Endothelial cell of umbilical vein (primary cell): ENCODE results near the gene RBMY1F. TPM values are rescaled to one million over a fixed set of nuclear protein-coding genes. Genes with fewer than 3 reads are reported as not detected.
"Not testable (repeated sequence)": the region's sequence is repeated elsewhere in the genome, so short reads cannot be mapped to it uniquely, and the experiment has no call there.

Source experiments
- Bru-seq: library from RNA; stranded (reverse); fragments of 400-500 nt; gene quantifications from one replicate; lab custom pipeline; 2021; lab: Mats Ljungman, UMichigan
- BruChase-seq, 2 experiments: library from RNA; stranded (reverse); fragments of 400-500 nt; gene quantifications; one replicate each; lab custom pipeline; 2021; lab: Mats Ljungman, UMichigan
- BruUV-seq: library from RNA; stranded (reverse); fragments of 400-500 nt; replicated peaks from 2 replicates; lab custom pipeline; 2021; lab: Mats Ljungman, UMichigan
- CTCF ChIA-PET: fragments of 300-600, 350-600 bp; sonication (Branson Sonifier 250); formaldehyde crosslinking; loops from one replicate; lab custom pipeline; 2021; ENCODE audit warnings: antibody characterized with exemption, inconsistent platforms; lab: Charles Lee
- POLR2A ChIA-PET: fragments of 300-600, 350-600 bp; sonication (Branson Sonifier 250); formaldehyde crosslinking; loops from one replicate; lab custom pipeline; 2021; ENCODE audit warnings: antibody characterized with exemption, inconsistent platforms; lab: Charles Lee
- DNase-seq: peaks from one replicate; pipeline ENCODE4 v3.0.0-alpha.2; 2011; ENCODE audit warnings: low read depth, low spot score
- FAIRE-seq: peaks from 2 replicates; lab custom pipeline; 2011; peaks lifted over from hg19 to GRCh38; lab: Jason Lieb, UNC
- H2AFZ ChIP-seq: 2 replicates; pipeline ENCODE4 v1.6.0; 2012; ENCODE audit warnings: low read depth, low read length, control low read depth, inconsistent platforms
- H3K27ac ChIP-seq: 2 replicates; pipeline ENCODE4 v1.5.1; 2011; ENCODE audit warnings: low read depth, mild to moderate bottlenecking, control low read depth, low read length, moderate library complexity; ENCODE audit not compliant: insufficient read depth
- H3K27me3 ChIP-seq, 2 experiments: 2 replicates each; pipeline versions ENCODE4 v1.6.0 to v1.6.1; 2011; ENCODE audit warnings: low read length in 2 of 2, mixed read lengths in 1 of 2; ENCODE audit not compliant: control insufficient read depth in 2 of 2, insufficient read depth in 2 of 2
- H3K36me3 ChIP-seq, 2 experiments: 2 replicates in 1 of 2; 3 replicates in 1 of 2; pipeline ENCODE4 v1.5.1; 2011; ENCODE audit warnings: low read length in 2 of 2, mild to moderate bottlenecking in 1 of 2, moderate library complexity in 1 of 2; ENCODE audit not compliant: control insufficient read depth in 2 of 2, insufficient read depth in 2 of 2; ENCODE audit errors: extremely low read depth in 1 of 2
- H3K4me1 ChIP-seq: 3 replicates; pipeline ENCODE4 v1.5.1; 2011; ENCODE audit warnings: mild to moderate bottlenecking, low read length; ENCODE audit not compliant: control insufficient read depth, insufficient read depth; ENCODE audit errors: extremely low read depth
- H3K4me2 ChIP-seq: 2 replicates; pipeline ENCODE4 v1.6.1; 2011; ENCODE audit warnings: low read length, control low read depth, mixed read lengths; ENCODE audit not compliant: insufficient read depth
- H3K4me3 ChIP-seq, 3 experiments: fragments of 200-600 bp in 1 of 3; sonication (generic), shearing (Covaris generic) in 1 of 3; replicated peaks in 1 of 3; 2 replicates each; pipeline ENCODE4 v1.5.1; 2011 to 2016; ENCODE audit warnings: control low read depth in 3 of 3, low read length in 3 of 3, mild to moderate bottlenecking in 2 of 3, inconsistent platforms in 1 of 3, low read depth in 1 of 3, moderate library complexity in 1 of 3; ENCODE audit not compliant: insufficient read depth in 1 of 3
- H3K79me2 ChIP-seq: 2 replicates; pipeline ENCODE4 v1.6.0; 2012; ENCODE audit warnings: low read length, inconsistent platforms; ENCODE audit not compliant: control insufficient read depth, insufficient read depth
- H3K9ac ChIP-seq: replicated peaks from 2 replicates; pipeline ENCODE3; 2011; ENCODE audit warnings: low read length, control low read depth; ENCODE audit not compliant: insufficient read depth; ENCODE audit errors: extremely low read depth
- H3K9me1 ChIP-seq: replicated peaks from 3 replicates; pipeline ENCODE4 v1.6.0; 2011; ENCODE audit warnings: mild to moderate bottlenecking, low read length; ENCODE audit not compliant: control insufficient read depth, insufficient read depth; ENCODE audit errors: extremely low read depth
- H3K9me3 ChIP-seq: replicated peaks from 2 replicates; pipeline ENCODE4 v1.5.1; 2012; ENCODE audit warnings: low read length, inconsistent platforms; ENCODE audit not compliant: control insufficient read depth, insufficient read depth
- H4K20me1 ChIP-seq: replicated peaks from 2 replicates; pipeline ENCODE3; 2011; ENCODE audit warnings: mild to moderate bottlenecking, low read length; ENCODE audit not compliant: control insufficient read depth, insufficient read depth; ENCODE audit errors: extremely low read depth
- dilution Hi-C: fragments of 300-500 bp; cut with MboI; formaldehyde crosslinking; loops from one replicate; pipeline ENCODE4 v1.15.0; 2019; ENCODE audit warnings: low sequenced_read_pairs; ENCODE audit not compliant: extremely low pct_ligation_motif_present
- intact Hi-C: fragments of 100-400 bp; cut with micrococcal nuclease; formaldehyde crosslinking; loops from one replicate; pipeline ENCODE4 v1.10.0; 2022
- long read RNA-seq: library from polyadenylated mRNA; stranded (forward); transcript quantifications from one replicate; pipeline ENCODE4 v2.0.0, GENCODE V29; 2021
- polyA minus RNA-seq, 3 experiments: library from RNA; depleted of rRNA, polyadenylated mRNA; stranded (reverse); fragments of >200 nt; gene quantifications; 1 replicate in 1 of 3; 2 replicates in 2 of 3; pipeline ENCODE4 v1.2.3, GENCODE V29; 2011
- polyA plus RNA-seq, 4 experiments: library from polyadenylated mRNA; depleted of rRNA in 3 of 4; stranded (reverse) in 3 of 4; unstranded in 1 of 4; fragments of >200 nt; gene quantifications; 2 replicates each; pipeline versions ENCODE4 v1.2.1 to v1.2.3, GENCODE V29; 2011 to 2012; ENCODE audit warnings: missing spikeins in 1 of 4
- total RNA-seq: library from RNA; stranded (reverse); gene quantifications from 2 replicates; pipeline ENCODE4 v1.2.3, GENCODE V29; 2021

Gene RBMY1F
- total RNA-seq (not detected in 2 replicates), polyA plus RNA-seq (not detected in 2 replicates), polyA minus RNA-seq (not detected in 2 replicates), Bru-seq, nascent RNA (not detected), BruChase-seq, experiment 1, labeled RNA remaining after a 6-hour chase (not detected), BruChase-seq, experiment 2, labeled RNA remaining after a 2-hour chase (not detected)
- not detected in 2 replicates for polyA plus RNA-seq (2011; cell fraction: cytosol; rRNA removed)
- polyA plus RNA-seq (2011; cell fraction: nucleus; rRNA removed): not detected in 2 replicates
- polyA plus RNA-seq (2012): not detected in 2 replicates
- not detected for polyA minus RNA-seq (2011; cell fraction: cytosol; rRNA and poly(A)+ RNA removed)
- not detected in 2 replicates for polyA minus RNA-seq (2011; cell fraction: nucleus; rRNA and poly(A)+ RNA removed)
- long read RNA-seq: 0 reads

GRCh38 chrY:22182823-22183222 is at the start of gene RBMY1F:
Gene RBMY1F (minus strand): TSS chrY:22182923. CDS start chrY:22180969, 1,954 bp downstream.
- H3K4me3 ChIP-seq, H3K9ac ChIP-seq, H3K4me1 ChIP-seq, H3K27me3 ChIP-seq, H2AFZ ChIP-seq, FAIRE-seq, H3K79me2 ChIP-seq, H3K9me3 ChIP-seq, dilution Hi-C loops, DNase-seq, CTCF ChIA-PET, intact Hi-C loops, H3K27ac ChIP-seq, H4K20me1 ChIP-seq, H3K4me2 ChIP-seq, POLR2A ChIA-PET, H3K36me3 ChIP-seq, BruUV-seq, H3K9me1 ChIP-seq: not testable (repeated sequence)

- H3K36me3 ChIP-seq, BruUV-seq, H3K4me1 ChIP-seq, H3K27ac ChIP-seq, CTCF ChIA-PET, dilution Hi-C loops, H3K79me2 ChIP-seq, intact Hi-C loops, H3K27me3 ChIP-seq, H3K4me3 ChIP-seq, H4K20me1 ChIP-seq, H3K9me3 ChIP-seq, DNase-seq, H3K4me2 ChIP-seq, H3K9ac ChIP-seq, H2AFZ ChIP-seq, POLR2A ChIA-PET, H3K9me1 ChIP-seq, FAIRE-seq: not testable (repeated sequence)
These were observed 31.6 kb downstream of the RBMY1F start for GRCh38 chrY:22151144-22151543.

GRCh38 chrY:22141011-22141695 is 41.6 kb downstream of the RBMY1F start:
- H3K79me2 ChIP-seq, H3K27me3 ChIP-seq, intact Hi-C loops, H3K9me1 ChIP-seq, H4K20me1 ChIP-seq, BruUV-seq, H3K4me1 ChIP-seq, H3K36me3 ChIP-seq, FAIRE-seq, H3K4me2 ChIP-seq, CTCF ChIA-PET, DNase-seq, dilution Hi-C loops, H3K27ac ChIP-seq, H3K4me3 ChIP-seq, H3K9ac ChIP-seq, POLR2A ChIA-PET, H3K9me3 ChIP-seq, H2AFZ ChIP-seq: not testable (repeated sequence)

- dilution Hi-C loops, intact Hi-C loops, DNase-seq: not testable (repeated sequence)
These were observed 48.0 kb downstream of the RBMY1F start for GRCh38 chrY:22134719-22135118.

More at GRCh38 chrY:22134719-22135118, 48.0 kb downstream of the RBMY1F start:
- CTCF ChIA-PET, H4K20me1 ChIP-seq, H3K9ac ChIP-seq, H3K4me1 ChIP-seq, FAIRE-seq, H3K9me1 ChIP-seq, H3K4me3 ChIP-seq, H3K27me3 ChIP-seq, H3K27ac ChIP-seq, POLR2A ChIA-PET, H3K79me2 ChIP-seq, BruUV-seq, H3K36me3 ChIP-seq, H3K9me3 ChIP-seq, H3K4me2 ChIP-seq, H2AFZ ChIP-seq: not testable (repeated sequence)
